ENCODE measurements around the gene MXRA8.

- no peak for TF ChIP-seq CTCF (IDR thresholded peaks at IDR 0.05)
- no peak for TF ChIP-seq POLR2A (IDR thresholded peaks at IDR 0.05)
Observed at GRCh38 chr1:1315435-1315954, 42.9 kb downstream of the MXRA8 start.

All from thyroid gland (tissue), 4 donors.